Activated CD8-positive, alpha-beta memory T cell treated with anti-CD3 and anti-CD28 coated beads, Interleukin-2, amount 50 U/mL, for 48 hours (primary cell): ENCODE data around the gene CDK3.
"Not testable (repeated sequence)": the region's sequence is repeated elsewhere in the genome, so short reads cannot be mapped to it uniquely, and the experiment has no call there.

Source experiments
- DNase-seq: peaks from one replicate; pipeline ENCODE4 v3.0.0-alpha.2; 2020

The CDK3 gene

GRCh38 chr17:76000755-76001521, at the start of gene CDK3:
CDK3 (plus strand) TSS chr17:76000855; CDS start chr17:76001426, 571 bp downstream.
- DNase-seq: no peak

GRCh38 chr17:75950855-75951554, 49.6 kb upstream of the CDK3 start:
- DNase-seq: no peak

- DNase-seq: no peak
These were observed 41.4 kb upstream of the CDK3 start for GRCh38 chr17:75959051-75959838.

- DNase-seq: no peak
These were observed 40.7 kb upstream of the CDK3 start for GRCh38 chr17:75959839-75960511.

GRCh38 chr17:75965468-75965867, 35.2 kb upstream of the CDK3 start:
- no peak for DNase-seq

- not testable (repeated sequence) for DNase-seq
These were observed 31.6 kb upstream of the CDK3 start for GRCh38 chr17:75969044-75969443.

- no peak for DNase-seq
These were observed 30.6 kb upstream of the CDK3 start for GRCh38 chr17:75970011-75970523.

- DNase-seq: no peak
These were observed 30.0 kb upstream of the CDK3 start for GRCh38 chr17:75970626-75971025.

- not testable (repeated sequence) for DNase-seq
These were observed 25.5 kb upstream of the CDK3 start for GRCh38 chr17:75975187-75975586.

- DNase-seq: no peak
These were observed 24.9 kb upstream of the CDK3 start for GRCh38 chr17:75975757-75976174.

GRCh38 chr17:75976175-75976848, 24.3 kb upstream of the CDK3 start:
- no peak for DNase-seq

GRCh38 chr17:75978938-75979704, 21.5 kb upstream of the CDK3 start, which contains the start of the genes ACOX1 and TEN1:
ACOX1 (minus strand) TSS chr17:75979166; CDS start chr17:75979073, 93 bp downstream.
TEN1 (plus strand) TSS chr17:75979240; CDS start chr17:75986193, 6,953 bp downstream.
- DNase-seq: peak; percentile 95

- no peak for DNase-seq
These were observed 20.9 kb upstream of the CDK3 start for GRCh38 chr17:75979705-75980187.

GRCh38 chr17:75980188-75981018, 20.3 kb upstream of the CDK3 start:
- no peak for DNase-seq

GRCh38 chr17:75981019-75981615, 19.5 kb upstream of the CDK3 start:
- no peak for DNase-seq

- no peak for DNase-seq
These were observed 17.0 kb upstream of the CDK3 start for GRCh38 chr17:75983501-75984181.

- DNase-seq: no peak
These were observed 14.7 kb upstream of the CDK3 start for GRCh38 chr17:75985986-75986385.

GRCh38 chr17:75987041-75987440, 13.6 kb upstream of the CDK3 start:
- DNase-seq: no peak

GRCh38 chr17:75991396-75991795, 9.3 kb upstream of the CDK3 start:
- DNase-seq: no peak
